GM18505 (cell line): ENCODE data around the gene EYA2.

ENCODE experiments used
- ATAC-seq: cut with Tn5 transposase; IDR thresholded peaks from one replicate; pipeline ENCODE4 v1.9.1; 2021; ENCODE audit not compliant: unreplicated experiment
- POLR2A ChIP-seq: IDR thresholded peaks from 4 replicates; pipeline ENCODE4 v1.6.1; 2011; ENCODE audit warnings: borderline replicate concordance; ENCODE audit not compliant: insufficient read depth, insufficient read length; ENCODE audit errors: extremely low read depth

The EYA2 gene

DNA sequence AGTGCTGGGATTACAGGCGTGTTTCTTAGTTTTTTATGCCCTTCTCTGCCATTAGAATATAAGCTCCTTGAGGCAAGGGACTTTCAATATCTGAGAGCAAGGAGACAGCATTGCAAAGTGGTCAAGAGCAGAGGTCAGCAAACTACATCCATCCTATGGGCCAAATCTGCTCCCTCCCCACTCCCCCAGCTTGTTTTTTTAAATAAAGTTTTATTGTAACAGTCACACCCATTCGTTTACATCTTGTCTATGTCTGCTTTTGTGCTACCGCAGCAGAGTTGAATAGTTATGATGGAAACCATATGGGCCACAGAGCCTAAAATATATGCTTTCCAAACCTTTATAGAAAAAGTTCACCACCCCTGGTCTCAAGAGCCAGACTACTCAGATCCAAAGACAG is 227.9 kb downstream of the EYA2 start:
- TF ChIP-seq POLR2A = no peak
- ATAC-seq = no peak

DNA sequence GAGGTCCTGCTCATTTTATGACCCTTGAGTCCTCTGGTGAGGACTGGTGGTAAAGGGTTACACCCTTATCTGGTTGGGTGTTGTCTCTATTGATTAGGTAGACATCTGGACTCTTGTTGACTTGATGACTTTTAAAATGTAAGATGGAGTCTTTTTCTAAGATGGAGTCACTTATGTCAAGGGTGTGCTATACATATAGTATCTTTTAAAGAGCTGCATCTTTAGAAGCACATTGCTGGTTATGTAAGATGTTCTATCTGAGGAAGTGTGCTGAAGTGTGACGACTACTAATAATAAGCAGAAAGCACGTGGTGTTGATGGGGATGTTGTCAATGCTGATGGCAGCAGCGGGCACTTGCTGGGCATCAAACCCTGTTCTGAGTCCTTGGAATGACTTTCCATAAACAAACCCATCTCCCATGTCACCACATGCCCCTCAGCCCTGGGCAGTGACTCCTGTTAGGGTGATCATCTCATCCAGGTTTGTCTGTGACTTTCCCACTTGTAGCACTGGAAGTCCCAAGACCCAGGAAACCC is 229.6 kb downstream of the EYA2 start:
- no peak for ATAC-seq
- no peak for TF ChIP-seq POLR2A

DNA sequence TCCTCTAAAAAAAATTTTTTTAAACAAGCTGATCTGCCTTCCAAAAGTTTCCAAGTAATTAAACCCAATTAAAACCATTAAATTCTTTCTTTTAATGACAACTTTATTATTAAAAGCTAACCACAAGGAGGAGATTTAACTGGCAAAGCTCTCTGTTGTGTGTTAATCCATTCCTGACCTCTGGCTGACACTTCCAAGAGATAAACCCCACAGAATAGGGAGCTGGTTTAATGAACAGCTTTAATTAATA is 230.8 kb downstream of the EYA2 start:
- TF ChIP-seq POLR2A = no peak
- ATAC-seq = no peak

DNA sequence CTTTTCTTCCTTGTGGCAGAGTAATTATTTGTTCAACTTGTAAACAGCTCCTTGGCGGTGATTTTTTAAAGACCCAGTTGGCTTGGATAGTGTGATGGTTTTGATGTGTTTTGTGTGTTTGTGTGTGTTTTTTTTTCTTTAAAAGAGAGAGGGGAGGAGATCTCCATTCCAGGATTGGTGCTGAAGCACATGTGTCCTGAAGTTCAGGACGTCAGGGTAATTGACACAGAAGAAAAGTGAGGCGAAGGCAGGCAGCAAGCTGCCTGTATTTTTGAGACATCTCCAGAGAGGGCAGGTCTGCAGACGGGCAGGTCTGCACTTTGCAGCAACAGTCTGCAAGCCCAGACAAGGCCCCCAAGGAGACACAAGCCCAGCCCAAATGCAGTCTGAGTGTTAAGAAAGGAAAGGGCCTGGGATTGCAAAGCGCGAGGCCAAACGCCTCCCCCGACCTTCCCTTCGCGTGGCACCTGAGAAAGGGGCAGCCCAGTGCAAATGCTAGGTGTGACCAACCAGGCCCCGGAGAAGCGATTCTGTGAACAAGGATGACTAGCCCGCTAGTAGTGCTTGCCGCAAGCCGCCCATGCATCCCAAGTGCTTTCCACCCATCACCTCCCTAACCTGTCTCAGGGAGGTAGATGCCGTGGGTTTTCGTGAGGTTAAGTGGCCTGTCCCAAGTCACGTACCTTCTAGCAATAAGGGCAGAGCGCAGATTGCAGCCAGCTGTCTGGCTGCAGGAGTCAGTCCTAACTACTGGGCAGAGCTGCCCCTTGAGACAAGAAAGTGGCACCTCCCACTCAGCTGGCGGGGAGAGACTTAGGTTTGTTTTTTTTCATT is 231.3 kb downstream of the EYA2 start:
- no peak for TF ChIP-seq POLR2A
- ATAC-seq = no peak

DNA sequence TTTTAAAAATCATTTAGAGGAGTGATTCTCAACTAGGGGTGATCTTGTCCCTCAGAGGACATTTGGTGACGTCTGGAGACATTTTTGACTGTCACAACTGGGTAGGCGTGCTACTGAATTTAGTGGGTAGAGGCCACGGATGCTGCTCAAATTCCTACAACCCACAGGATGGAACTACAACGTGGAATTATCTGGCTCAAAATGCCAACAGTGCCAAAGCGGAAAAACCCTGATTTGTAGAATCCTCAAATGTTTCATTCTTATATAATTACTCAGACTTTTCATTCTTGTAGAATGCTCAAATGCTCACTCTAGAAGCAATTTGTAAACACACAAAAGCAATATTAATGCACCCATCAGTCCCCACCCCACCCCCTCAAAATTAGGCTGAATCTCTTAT is 232.1 kb downstream of the EYA2 start:
- no peak for ATAC-seq
- no peak for TF ChIP-seq POLR2A

DNA sequence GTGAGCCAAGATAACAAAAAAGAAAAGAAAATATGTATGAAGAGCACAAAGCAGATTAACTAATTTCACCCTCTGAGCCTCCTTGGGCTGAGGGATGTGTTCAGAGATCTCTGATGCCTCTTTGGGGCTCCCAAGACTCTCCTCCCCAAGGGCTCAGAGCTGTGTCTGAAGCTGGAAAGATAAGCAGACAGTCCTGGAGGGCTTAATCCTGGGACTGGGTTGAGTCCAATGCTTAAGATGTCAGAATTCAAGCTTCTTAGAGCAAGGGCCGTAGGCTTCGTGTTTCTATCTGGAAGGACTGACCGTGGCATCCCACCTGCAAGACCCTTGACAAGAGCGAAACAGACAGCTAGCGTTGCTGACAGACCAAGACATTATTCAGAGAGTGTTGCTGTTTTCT is 232.9 kb downstream of the EYA2 start:
- no peak for ATAC-seq
- no peak for TF ChIP-seq POLR2A

DNA sequence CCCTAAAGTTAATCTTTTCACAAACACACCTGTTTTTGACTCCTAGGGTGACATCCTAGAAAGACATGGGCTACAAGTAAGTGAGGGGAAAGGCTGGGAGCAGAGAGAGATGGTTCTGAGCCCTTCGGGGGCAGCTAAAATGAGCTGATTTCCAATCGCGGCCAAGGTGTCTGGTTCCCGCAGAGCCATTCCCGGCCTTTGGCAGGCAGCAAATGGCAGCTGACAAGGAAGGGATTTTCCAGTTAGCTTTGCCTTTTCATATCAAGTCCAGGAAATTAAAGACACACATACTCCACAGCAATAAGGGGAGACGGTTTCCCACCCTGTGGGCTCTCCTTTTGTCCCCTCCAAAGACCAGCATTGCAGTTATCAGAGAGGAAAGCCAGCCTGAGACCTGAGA is 233.4 kb downstream of the EYA2 start:
- no peak for TF ChIP-seq POLR2A
- ATAC-seq = no peak

DNA sequence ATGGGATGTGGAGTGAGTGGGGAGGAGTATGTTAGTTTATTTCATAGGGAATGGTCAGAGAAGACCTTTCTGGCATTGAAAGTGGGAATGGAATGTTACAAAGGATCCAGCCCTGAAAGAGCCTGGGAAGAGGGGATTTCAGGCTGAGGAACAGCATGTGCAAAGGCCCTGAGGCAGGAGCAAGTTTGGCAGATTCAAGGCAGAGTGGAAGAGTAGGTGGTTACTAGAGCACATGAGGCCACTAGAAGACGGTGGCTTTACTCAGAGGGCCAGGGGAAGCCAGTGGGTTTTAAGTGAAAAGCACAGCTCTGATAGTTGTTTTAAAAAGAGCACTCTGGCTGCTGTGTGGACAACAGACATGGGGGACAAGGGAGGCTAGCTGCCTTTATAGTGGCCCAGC is 234.7 kb downstream of the EYA2 start:
- ATAC-seq = no peak
- TF ChIP-seq POLR2A = no peak

DNA sequence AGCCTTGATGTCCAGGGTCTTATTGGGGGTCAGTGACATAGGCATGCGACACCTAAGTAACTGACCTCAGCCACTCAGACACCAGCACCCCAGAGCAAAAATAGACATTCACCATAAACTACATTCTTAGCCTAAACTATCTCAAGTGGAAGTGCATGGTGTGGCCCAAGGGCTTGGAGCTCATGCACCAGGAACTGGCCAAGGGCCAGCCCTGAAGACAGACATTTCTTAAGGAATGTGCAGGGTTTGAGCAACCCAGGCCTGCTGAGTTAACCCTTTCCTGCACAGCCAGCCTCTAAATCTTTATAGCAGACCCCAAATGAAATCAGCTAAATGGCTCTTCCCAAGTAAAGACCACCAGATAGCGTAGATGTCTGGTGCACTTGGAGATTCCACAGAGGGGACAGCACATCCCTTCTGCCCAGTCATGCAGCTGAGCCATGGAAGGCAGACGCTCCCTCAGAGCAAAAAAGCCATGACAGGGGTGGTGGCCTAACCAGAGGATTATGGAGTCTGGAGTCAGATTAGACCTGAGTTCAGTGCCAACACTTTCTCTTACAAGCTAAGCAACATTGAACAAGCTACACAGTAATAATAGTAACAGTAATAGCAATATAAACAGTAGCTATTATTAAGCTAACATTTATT is 239.3 kb downstream of the EYA2 start:
- ATAC-seq = no peak

DNA sequence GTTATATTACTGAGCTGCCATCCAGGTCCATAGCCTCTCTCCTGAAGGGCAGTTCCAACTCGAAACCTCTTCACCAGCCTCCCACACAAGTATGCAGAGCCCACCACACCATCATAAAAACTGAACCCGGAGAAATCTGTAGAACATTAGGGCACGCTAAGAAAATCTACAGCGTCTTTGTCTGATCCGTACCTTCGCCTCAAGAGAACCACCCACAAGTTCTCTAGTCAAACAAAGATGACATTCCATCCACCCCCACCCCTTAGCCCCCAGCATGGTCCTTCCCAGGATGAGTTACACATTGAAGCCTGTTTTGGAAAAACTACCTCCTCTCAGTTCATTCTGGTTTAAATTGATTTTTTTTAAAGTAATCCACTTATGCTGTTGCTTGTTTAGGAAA is 242.1 kb downstream of the EYA2 start:
- TF ChIP-seq POLR2A = no peak
- ATAC-seq = no peak

More for the DNA sequence above, 239.3 kb downstream of the EYA2 start:
- TF ChIP-seq POLR2A = no peak

DNA sequence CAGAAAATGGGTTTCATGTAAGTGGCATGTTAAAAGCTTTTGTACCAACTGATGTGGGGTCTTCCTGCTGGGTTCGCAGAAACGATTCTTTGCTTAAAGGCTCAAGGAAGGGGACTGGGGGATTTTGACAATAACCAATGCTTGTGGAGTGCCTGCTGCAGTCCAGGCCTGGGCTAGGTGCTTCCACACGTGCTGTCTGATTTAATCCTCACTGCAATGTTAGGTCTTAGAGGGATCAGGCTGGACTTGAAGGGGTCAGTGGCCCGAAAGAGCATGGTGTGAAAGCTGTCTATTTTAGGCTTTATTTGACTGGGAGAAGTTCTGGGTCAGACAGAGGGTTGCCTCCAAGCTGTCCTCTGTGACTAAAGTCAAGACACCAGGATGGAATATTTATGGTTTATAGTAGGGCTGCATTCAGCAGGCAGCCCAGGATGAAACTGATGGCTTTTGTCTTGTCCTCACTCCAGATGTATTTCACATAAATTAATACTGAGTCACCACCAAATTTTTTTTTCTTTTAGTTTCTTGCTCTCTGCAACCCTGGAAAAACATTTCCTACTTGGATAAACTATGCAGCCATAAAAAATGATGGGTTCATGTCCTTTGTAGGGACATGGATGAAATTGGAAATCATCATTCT is 242.7 kb downstream of the EYA2 start:
- TF ChIP-seq POLR2A = no peak
- no peak for ATAC-seq

DNA sequence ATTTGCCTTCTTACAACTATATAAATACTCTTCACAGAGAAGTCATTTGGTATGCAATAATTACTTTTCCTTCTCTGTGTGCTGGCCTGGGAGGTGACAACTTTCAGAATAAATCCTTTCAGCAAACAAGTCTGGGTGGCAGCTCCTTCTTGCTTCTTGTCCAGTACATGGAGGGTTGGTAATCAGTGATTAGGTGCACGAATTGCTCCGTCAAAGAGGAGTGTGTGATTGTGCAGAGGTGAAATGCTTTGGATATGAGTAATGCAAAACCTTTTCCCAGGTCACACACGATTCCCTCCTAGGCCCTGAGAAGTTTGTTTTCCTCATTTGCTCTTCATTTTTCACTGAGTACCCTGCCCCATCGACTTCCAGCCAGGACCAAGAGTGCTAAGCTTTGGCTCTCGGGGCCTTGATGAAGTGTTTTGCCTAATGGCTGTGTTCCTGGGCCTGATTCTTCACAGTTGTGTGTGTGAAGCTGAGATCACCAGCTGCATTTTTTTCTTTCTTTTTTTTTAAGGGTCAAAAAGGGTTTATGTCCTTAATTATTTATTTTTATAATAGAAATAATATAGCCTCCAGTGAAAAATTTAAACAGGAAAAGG is 245.4 kb downstream of the EYA2 start:
- no peak for TF ChIP-seq POLR2A
- no peak for ATAC-seq

DNA sequence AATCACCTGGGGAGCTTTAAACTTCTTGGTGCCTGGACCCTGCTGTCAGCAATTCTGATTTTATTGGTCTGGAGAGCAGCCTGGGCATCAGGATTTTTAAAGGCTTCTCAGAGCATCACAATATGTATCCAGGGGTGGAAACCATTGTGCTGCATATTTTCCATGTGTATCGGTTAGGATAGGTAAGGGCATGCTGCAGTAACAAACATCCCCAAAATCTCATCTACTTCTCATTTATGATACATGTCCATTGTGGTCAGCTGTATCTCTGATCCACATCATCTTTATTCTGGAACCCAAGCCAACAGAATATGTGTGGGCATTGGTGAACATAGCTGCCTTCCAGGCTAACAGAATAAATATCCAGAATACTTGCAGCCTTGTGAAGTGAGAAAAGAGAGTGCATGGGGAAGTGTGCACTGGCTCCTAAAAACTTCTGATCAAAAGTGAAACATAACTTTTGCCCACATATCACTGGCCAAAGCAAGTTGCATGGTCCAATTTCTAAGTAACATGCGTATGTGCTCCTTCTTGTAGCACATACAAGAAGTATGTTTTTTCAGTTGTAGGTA is 246.8 kb downstream of the EYA2 start:
- no peak for ATAC-seq
- no peak for TF ChIP-seq POLR2A

DNA sequence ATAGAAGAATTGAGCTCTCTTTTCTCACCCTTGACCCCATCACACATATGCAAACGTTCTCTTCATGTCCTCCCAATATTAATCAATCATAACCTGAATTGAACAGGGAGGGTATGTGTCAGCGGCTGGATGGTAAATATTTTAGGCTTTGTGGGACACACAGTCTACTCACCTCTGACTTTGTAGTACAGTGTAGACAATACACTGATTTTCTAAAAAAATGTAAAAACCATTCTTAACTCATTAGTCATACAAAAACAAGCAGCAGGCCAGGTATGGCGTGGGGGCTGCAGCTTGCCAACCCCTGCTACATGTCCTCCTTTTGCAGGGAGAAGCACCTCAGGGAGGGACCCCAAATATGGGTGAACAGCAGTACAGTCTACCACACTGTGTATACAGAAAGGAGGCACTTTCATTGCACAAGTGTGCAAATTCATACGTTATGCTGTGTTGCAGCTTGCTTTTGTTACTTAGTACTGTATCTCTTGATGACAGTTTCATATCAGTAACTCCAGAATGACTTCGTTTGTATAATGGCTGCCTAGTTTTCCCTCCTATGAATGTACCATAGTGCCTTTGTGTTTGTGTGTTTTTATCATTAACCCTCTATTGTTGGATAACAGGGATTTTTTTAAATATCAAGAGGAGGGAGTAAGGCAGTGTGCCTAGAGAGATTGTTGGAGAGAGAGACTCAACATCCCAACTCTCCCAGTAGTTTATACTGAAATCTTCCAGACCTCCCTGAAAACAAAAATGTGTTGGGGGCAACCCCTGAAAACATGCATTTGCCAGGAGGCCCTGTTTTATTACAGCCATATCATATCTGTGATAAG is 247.5 kb downstream of the EYA2 start:
- no peak for ATAC-seq
- no peak for TF ChIP-seq POLR2A
